ENCODE data around the gene ARHGAP25. TPM values are rescaled to one million over a fixed set of nuclear protein-coding genes. Genes with fewer than 3 reads are reported as not detected.

Gene ARHGAP25
- polyA plus RNA-seq, 1 donor (not counting 4 experiments of a cell fraction or from before 2014, with no cell fraction given): 25.3 TPM

GRCh38 chr2:68762100-68762499 is 27.5 kb downstream of the ARHGAP25 start:
- Histone ChIP-seq H3K4me2 (ENCODE audit: control insufficient read depth, extremely low read depth, insufficient read depth, low read depth, low read length) (no peak overlapping the region), H2AFZ (ENCODE audit: control insufficient read depth, low read length) (no peak overlapping the region), H3K36me3 (ENCODE audit: control insufficient read depth in 2 of 2, extremely low read depth in 1 of 2, insufficient read depth in 2 of 2, low read length in 2 of 2) (no peaks in the 10 kb centered on the region), H3K27me3 (ENCODE audit: control insufficient read depth, extremely low read depth, insufficient read depth, low read length) (no peaks in the 10 kb centered on the region), H3K27ac (ENCODE audit: control insufficient read depth, insufficient read depth, low read length) (no peak overlapping the region), H3K9me1 (ENCODE audit: control insufficient read depth, extremely low read depth, insufficient read depth, low read length) (no peaks in the 10 kb centered on the region), H3K79me2 (ENCODE audit: control insufficient read depth, insufficient read depth, low read length) (no peaks in the 10 kb centered on the region), H4K20me1 (ENCODE audit: control insufficient read depth, extremely low read depth, insufficient read depth, low read length) (no peaks in the 10 kb centered on the region), H3K4me3 (ENCODE audit: control insufficient read depth in 2 of 3, extremely low read depth in 1 of 3, insufficient read depth in 2 of 3, low read depth in 1 of 3, low read length in 3 of 3) (no peak overlapping the region), H3K4me1 (ENCODE audit: control insufficient read depth, extremely low read depth, insufficient read depth, low read length) (peaks cover 13% of the 10 kb centered on the region), H3K9me3 (ENCODE audit: control insufficient read depth, low read depth, low read length) (no peaks in the 10 kb centered on the region), H3K9ac (ENCODE audit: control insufficient read depth, extremely low read depth, insufficient read depth, low read length) (no peak overlapping the region)
- DNase-seq (ENCODE audit: low read depth, low spot score): no peak
- dilution Hi-C loops (cut with MboI; ENCODE audit: extremely low pct_ligation_motif_present, low sequenced_read_pairs): no loop called here
- TF ChIP-seq CTCF (optimal IDR thresholded peaks at IDR 0.05 in 1 of 3, IDR thresholded peaks at IDR 0.05 in 1 of 3, conservative IDR thresholded peaks at IDR 0.05 in 1 of 3; ENCODE audit: extremely low read depth in 1 of 3, insufficient read depth in 2 of 3, low read length in 3 of 3) (no peak), EZH2 (IDR thresholded peaks at IDR 0.05; ENCODE audit: low read length) (no peak)
- no peak for FAIRE-seq

- Histone ChIP-seq H3K9ac (ENCODE audit: control insufficient read depth, extremely low read depth, insufficient read depth, low read length) (no peak overlapping the region), H2AFZ (ENCODE audit: control insufficient read depth, low read length) (no peak overlapping the region), H3K4me2 (ENCODE audit: control insufficient read depth, extremely low read depth, insufficient read depth, low read depth, low read length) (no peak overlapping the region), H3K79me2 (ENCODE audit: control insufficient read depth, insufficient read depth, low read length) (no peaks in the 10 kb centered on the region), H3K9me1 (ENCODE audit: control insufficient read depth, extremely low read depth, insufficient read depth, low read length) (no peaks in the 10 kb centered on the region), H3K4me3 (ENCODE audit: control insufficient read depth in 2 of 3, extremely low read depth in 1 of 3, insufficient read depth in 2 of 3, low read depth in 1 of 3, low read length in 3 of 3) (no peak overlapping the region), H3K4me1 (ENCODE audit: control insufficient read depth, extremely low read depth, insufficient read depth, low read length) (peaks cover 13% of the 10 kb centered on the region), H3K36me3 (ENCODE audit: control insufficient read depth in 2 of 2, extremely low read depth in 1 of 2, insufficient read depth in 2 of 2, low read length in 2 of 2) (no peaks in the 10 kb centered on the region), H3K9me3 (ENCODE audit: control insufficient read depth, low read depth, low read length) (no peaks in the 10 kb centered on the region), H3K27me3 (ENCODE audit: control insufficient read depth, extremely low read depth, insufficient read depth, low read length) (no peaks in the 10 kb centered on the region), H3K27ac (ENCODE audit: control insufficient read depth, insufficient read depth, low read length) (no peak overlapping the region), H4K20me1 (ENCODE audit: control insufficient read depth, extremely low read depth, insufficient read depth, low read length) (no peaks in the 10 kb centered on the region)
- no peak for FAIRE-seq
- no peak for DNase-seq (ENCODE audit: low read depth, low spot score)
- dilution Hi-C loops (cut with MboI; ENCODE audit: extremely low pct_ligation_motif_present, low sequenced_read_pairs): no loop called here
- TF ChIP-seq CTCF (optimal IDR thresholded peaks at IDR 0.05 in 1 of 3, IDR thresholded peaks at IDR 0.05 in 1 of 3, conservative IDR thresholded peaks at IDR 0.05 in 1 of 3; ENCODE audit: extremely low read depth in 1 of 3, insufficient read depth in 2 of 3, low read length in 3 of 3) (no peak), EZH2 (IDR thresholded peaks at IDR 0.05; ENCODE audit: low read length) (no peak)
Observed at GRCh38 chr2:68762665-68763064, 28.1 kb downstream of the ARHGAP25 start.

Data from keratinocyte (primary cell).